ENCODE results near the gene BSG.
"Not testable (repeated sequence)": the region's sequence is repeated elsewhere in the genome, so short reads cannot be mapped to it uniquely, and the experiment has no call there.

BSG gene

DNA sequence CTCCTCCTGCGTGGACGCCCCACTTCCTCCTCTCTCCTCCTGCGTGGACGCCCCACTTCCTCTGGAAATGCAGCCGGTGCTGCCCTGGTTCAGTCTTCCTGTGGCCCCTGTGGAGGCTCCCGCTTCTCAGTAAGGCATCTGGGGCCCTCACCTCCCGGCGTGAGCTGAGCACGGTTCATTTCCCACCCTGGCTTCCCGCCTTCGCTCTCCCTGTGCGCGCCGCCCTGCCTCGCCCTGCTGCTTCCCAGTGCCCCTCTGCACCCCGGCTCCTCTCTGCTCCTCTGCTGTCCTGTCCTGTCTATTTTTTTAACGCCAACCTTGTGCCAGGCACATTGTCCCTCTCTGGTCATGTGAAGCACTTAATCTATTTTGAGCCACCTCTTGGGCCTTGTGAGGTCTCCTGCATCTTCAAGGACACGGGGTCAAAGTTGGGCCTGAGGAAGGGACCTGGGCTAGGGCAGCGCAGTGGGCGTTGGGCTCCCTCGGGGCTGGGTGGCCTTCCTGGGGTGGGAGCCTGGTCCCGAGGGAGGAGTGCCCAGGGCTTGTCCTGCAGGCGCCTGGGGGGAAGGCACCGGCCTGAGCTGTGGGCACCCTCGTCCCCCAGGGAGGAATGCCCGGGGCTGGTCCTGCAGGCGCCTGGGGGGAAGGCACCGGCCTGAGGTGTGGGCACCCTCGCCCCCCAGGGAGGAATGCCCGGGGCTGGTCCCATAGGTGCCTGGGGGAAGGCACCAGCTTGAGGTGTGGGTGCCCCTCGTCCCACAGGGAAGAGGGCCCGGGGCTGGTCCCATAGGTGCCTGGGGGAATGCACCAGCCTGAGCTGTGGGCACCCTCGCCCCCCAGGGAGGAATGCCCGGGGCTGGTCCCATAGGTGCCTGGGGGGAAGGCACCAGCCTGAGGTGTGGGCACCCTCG, 30.2 kb downstream of the BSG start:
- FAIRE-seq (no peak), DNase-seq (ENCODE audit: insufficient read length, low spot score) (no peak)

DNA sequence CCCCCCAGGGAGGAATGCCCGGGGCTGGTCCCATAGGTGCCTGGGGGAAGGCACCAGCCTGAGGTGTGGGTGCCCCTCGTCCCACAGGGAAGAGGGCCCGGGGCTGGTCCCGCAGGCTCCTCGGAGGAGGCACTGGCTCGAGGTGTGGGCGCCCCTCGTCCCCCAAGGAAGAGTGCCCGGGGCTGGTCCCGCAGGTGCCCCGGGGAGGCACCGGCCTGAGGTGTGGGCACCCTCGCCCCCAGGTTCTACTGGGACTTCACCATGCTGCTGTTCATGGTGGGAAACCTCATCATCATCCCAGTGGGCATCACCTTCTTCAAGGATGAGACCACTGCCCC, 30.9 kb downstream of the BSG start:
- not testable (repeated sequence) for FAIRE-seq; DNase-seq (ENCODE audit: insufficient read length, low spot score)

- FAIRE-seq = not testable (repeated sequence)
Observed at GRCh38 chr19:603779-604178, 31.4 kb downstream of the BSG start.

DNA sequence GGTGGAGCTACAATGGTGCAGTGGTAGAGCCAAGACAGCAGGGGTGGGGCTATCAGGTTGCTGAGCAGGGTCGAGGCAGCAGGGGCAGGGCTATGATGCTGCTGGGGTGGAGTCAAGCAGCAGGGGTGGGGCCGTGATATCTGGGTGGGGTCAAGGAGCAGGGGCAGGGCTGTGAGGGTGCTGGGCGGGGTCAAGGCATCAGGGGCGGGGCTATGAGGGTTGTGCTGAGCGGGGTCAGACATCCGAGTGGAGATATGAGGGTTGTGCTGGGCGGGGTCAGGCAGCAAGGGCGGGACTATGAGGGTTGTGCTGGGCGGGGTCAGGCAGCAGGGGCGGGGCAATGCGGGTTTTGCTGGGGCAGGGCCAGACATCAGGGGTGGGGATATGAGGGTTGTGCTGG, 32.0 kb downstream of the BSG start:
- DNase-seq (ENCODE audit: insufficient read length, low spot score) (no peak), FAIRE-seq (no peak)

More at GRCh38 chr19:603779-604178, 31.4 kb downstream of the BSG start:
- DNase-seq (ENCODE audit: insufficient read length, low spot score) = not testable (repeated sequence)

DNA sequence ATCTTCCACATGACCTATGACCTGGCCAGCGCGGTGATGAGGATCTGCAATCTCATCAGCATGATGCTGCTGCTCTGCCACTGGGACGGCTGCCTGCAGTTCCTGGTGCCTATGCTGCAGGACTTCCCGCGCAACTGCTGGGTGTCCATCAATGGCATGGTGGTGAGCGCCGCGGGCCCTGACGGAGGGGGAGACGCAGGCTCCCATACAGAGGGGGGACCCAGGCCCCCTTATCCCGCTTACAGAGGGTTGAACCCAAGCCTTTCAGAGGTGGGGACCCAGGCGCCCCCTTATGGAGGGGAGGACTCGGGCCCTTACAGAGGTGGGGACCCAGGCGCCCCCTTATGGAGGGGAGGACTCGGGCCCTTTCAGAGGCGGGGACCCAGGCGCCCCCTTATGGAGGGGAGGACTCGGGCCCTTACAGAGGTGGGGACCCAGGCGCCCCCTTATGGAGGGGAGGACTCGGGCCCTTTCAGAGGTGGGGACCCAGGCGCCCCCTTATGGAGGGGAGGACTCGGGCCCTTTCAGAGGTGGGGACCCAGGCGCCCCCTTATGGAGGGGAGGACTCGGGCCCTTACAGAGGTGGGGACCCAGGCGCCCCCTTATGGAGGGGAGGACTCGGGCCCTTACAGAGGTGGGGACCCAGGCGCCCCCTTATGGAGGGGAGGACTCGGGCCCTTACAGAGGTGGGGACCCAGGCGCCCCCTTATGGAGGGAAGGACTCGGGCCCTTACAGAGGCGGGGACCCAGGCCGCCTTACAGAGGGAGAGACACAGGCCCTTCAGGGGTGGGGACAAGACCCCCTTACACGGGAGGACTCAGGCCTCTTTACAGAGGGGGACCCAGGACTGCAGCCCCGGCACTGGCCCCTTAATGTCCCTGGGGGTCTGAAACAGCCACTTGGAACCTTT, 32.9 kb downstream of the BSG start:
- not testable (repeated sequence) for FAIRE-seq; DNase-seq (ENCODE audit: insufficient read length, low spot score)

DNA sequence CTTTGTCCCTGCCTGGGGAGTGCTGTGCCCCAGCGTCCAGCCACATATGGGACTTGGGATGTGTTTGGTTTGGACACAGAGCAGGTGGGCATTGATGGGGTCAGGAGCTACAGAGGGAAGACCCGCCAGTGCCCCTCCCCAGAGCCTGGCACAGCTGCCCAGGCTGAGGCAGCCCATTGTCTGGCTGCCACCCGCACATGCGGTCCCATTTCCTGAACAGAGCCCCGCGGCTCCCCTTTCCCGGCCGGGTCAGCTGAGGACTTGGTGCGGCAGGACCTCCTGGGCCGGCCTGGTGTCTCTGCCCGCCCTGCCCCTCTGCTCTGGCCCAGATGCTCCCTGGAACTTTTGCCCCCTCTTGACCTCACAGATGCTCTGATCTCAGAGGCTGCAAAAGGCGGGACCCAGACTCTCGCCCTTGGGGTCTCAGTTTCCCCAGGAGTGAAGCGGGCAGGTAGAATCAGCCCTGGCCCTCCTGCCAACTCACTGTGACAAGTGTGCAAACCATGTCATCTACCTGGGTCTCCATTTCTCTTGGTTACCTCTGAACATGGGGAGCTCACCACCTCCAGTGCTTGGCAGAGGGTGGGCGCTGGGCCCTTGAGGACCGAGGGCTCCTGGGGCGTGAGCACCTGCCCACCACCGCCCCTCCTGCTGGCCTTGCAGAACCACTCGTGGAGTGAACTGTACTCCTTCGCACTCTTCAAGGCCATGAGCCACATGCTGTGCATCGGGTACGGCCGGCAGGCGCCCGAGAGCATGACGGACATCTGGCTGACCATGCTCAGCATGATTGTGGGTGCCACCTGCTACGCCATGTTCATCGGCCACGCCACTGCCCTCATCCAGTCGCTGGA, 35.1 kb downstream of the BSG start:
- no peak for DNase-seq (ENCODE audit: insufficient read length, low spot score)
- no peak for FAIRE-seq

- no peak for FAIRE-seq
- no peak for DNase-seq (ENCODE audit: insufficient read length, low spot score)
Observed at GRCh38 chr19:608155-609003, 36.0 kb downstream of the BSG start.

DNA sequence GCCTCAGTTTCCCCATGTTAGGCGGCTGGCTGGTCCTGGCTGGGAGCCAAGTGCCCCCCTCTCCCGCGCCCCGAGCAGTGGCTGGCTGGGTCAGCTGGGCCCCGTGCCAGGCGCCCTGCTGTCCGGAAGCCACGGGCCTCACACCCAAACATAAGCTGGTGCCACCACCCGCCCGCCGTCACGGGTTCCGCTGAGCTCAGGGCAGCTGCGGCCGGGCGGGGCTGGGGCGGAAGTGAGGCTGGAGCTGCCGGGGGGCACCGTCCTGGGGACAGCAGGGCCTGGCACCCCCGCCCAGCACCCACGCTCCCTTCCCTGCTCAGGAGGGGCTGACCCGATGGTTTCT, 36.6 kb downstream of the BSG start:
- no peak for FAIRE-seq
- no peak for DNase-seq (ENCODE audit: insufficient read length, low spot score)

DNA sequence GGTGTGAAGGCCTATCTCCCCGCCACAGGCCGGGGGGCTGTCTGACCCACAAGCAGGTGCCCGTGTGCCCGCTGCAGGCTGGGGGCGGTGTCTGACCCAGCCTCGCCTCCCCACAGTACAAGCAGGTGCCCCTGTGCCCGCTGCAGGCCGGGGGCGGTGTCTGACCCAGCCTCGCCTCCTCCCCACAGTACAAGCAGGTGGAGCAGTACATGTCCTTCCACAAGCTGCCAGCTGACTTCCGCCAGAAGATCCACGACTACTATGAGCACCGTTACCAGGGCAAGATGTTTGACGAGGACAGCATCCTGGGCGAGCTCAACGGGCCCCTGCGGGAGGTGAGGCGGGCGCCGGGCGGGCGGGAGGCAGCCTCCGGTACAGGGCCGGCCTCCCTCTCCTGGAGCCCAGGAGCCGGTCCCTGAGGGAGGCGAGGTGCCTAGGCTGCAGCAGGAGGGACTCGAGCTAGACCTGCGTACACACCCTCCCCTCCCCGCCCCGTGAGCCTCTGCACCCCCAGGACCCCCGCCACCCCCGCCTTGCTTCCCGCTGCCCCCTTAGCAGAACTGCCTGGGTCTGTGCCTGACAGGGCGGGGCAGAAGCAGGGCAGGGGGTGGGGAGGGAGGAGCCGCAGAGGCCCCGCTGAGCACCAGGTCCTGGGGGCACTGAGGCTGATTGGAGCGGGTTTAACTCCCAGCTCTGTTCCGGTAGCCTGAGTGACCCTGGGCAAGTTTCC, 37.8 kb downstream of the BSG start:
- FAIRE-seq = no peak
- no peak for DNase-seq (ENCODE audit: insufficient read length, low spot score)

- peak; percentile 72 for FAIRE-seq
- peak; percentile 82 for DNase-seq (ENCODE audit: insufficient read length, low spot score)
Observed at GRCh38 chr19:610801-611480, 38.5 kb downstream of the BSG start.

DNA sequence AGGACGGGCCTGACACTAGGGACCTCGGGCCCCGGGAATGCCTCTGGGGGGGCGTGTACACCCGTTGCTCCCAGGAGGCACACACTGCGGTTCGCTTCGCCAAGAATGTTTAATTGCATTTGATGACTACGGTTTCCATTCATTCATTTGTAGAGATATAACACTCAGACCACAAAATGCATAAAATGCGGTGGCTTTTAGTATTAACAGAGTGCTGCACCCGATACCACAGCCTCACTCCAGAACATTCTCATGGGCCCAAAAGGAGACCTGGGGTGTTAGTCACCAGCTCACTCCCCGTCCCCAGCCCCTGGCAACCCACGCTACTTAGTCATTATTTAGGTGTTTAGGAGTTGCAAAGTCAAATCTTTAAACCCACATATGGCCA, 39.1 kb downstream of the BSG start:
- no peak for FAIRE-seq
- DNase-seq (ENCODE audit: insufficient read length, low spot score) = no peak

DNA sequence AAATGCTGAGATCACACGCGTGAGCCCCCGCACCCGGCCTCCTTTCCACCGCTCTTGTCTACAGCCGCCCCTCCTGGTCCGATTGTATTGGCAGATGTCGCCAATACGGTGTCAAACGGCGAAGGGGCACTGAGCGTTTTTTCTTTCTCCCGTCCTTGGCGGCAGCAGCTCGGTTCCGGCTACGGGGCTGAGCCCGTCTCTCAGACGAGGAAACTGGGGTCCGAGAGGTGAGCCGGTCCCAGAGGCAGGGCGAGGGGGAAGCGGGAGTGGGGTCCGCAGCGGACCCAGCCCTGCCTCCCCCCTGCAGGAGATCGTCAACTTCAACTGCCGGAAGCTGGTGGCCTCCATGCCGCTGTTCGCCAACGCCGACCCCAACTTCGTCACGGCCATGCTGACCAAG, 40.5 kb downstream of the BSG start:
- no peak for DNase-seq (ENCODE audit: insufficient read length, low spot score)
- FAIRE-seq = no peak

DNA sequence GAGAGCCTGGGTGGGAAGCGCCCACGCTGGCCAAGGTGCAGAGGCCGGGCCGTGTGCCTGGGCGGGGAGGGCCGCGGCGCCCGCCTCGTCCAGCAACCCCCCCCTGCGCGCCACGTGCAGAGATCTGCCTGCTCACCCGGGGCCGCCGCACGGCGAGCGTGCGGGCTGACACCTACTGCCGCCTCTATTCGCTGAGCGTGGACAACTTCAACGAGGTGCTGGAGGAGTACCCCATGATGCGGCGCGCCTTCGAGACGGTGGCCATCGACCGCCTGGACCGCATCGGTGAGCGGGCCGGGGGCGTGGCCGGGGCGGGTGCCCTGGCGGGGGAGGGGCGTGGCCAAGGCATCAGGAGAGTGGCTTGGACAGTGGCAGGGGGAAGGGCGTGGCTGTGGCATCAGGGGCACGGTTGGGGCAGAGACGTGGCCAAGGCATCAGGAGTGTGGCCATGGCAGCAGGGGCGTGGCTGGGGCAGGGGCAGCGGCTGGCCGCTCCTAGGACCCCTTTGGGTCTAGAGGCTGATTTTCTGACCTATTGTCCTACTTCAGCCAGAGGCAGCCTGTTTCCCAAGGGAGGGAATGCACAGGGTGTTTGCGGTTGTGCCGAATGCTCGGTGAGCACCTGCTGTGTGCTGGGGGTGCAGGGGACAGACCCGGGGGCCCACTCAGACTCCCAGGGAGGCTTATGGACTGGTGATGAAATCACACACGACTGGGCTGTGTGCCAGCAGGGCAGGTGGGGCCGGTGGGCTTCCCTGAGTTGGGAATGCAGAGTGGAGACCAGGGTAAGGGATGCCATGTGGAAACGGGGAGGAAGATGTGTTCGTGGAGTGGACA, 41.6 kb downstream of the BSG start:
- no peak for DNase-seq (ENCODE audit: insufficient read length, low spot score)
- FAIRE-seq = no peak

- DNase-seq (ENCODE audit: insufficient read length, low spot score) (no peak), FAIRE-seq (no peak)
Observed at GRCh38 chr19:615619-616018, 43.2 kb downstream of the BSG start.

- FAIRE-seq = no peak
- no peak for DNase-seq (ENCODE audit: insufficient read length, low spot score)
Observed at GRCh38 chr19:616062-616700, 43.8 kb downstream of the BSG start.

DNA sequence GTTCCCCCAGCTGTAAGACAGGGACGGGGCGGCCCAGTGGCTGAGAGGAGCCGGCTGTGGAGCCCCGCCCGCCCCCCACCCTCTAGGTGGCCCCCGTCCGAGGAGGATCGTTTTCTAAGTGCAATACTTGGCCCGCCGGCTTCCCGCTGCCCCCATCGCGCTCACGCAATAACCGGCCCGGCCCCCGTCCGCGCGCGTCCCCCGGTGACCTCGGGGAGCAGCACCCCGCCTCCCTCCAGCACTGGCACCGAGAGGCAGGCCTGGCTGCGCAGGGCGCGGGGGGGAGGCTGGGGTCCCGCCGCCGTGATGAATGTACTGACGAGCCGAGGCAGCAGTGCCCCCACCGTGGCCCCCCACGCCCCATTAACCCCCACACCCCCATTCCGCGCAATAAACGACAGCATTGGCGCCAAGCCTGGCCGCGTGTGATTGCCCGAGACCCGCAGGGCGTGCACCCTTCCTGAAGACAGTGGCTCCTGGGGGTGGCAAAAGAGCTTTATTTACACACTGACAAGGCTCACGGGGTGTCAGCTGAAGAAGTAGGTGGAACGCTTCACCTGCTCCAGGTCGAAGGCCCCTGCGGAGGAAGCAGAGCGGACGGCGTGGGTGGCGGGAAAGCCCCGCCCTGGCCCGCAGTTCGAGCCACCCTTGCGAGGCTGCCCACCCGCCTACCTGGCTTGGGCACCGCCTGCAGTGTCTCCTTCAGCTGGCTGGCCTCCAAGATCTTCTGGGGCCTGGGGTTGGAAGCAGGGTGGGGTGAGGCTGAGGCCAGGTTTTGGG, 44.5 kb downstream of the BSG start:
- DNase-seq (ENCODE audit: insufficient read length, low spot score) = no peak
- FAIRE-seq = no peak
